HG02571 (cell line): ENCODE results near the gene SELENOS.
A peak's percentile ranks its signal among the peaks of the same experiment; 100 is the strongest.

Experiments used
- ATAC-seq: cut with Tn5 transposase; IDR thresholded peaks from one replicate; pipeline ENCODE4 v1.9.1; 2021; ENCODE audit warnings: mild to moderate bottlenecking, moderate library complexity; ENCODE audit not compliant: unreplicated experiment

The SELENOS gene, protein sequence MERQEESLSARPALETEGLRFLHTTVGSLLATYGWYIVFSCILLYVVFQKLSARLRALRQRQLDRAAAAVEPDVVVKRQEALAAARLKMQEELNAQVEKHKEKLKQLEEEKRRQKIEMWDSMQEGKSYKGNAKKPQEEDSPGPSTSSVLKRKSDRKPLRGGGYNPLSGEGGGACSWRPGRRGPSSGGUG

DNA sequence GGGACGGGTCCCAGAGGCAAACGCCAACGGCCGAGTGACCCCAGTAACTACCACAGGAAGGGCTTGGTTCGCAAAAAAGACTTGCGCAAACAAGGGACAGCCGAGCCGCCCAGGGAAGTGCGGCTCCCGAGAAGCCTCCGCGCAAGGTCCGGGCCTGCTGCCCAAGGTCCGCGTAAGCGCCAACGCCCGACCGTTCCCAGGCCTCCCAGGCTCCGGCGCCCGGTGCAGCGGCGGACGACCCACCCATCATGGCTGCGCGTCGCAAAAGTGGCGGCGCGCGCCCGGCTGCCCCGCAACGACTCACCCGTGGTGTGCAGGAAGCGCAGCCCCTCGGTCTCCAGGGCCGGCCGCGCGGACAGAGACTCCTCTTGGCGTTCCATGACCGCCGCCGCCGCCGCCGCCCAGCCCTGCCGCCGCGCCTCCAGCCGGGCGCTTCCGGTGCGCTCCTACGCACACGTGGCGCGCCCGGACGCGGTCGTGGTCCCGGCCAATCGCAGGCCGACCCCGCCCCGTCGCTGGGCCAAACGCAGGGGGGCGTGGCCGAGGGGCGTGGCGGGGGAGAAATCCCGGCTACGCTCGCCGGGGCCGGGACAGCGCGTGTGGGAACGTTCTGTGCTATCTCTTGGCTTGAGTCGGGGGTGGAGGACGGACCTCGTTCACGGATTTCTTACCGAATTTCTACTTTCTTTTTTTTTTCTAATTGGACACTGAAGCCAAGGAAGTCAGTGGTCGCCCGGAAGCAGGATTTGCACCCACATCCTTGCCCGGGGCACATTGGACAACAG is at the start of gene SELENOS:
Gene SELENOS, minus strand, starts transcription at position 448 of the 785 bp plus-strand sequence. Its CDS starts 68 bp downstream, at position 380.
- ATAC-seq, result peak; percentile 90

GRCh38 chr15:101326462-101327146 is 49.3 kb upstream of the SELENOS start:
- ATAC-seq, result no peak

DNA sequence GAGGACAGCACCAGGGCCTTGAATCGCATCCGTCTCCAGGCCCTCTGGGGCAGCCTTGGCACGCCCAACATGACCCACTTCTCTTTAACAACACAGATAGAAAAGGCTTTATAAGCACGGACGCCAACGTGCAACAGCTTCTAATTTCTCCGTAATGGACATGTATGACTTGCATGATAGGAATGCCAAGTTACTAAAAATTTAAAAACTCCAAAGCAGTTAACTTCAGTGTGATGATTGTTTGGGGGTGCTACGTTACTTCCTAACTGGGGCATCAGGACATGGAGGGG is 48.7 kb upstream of the SELENOS start:
- no peak for ATAC-seq

DNA sequence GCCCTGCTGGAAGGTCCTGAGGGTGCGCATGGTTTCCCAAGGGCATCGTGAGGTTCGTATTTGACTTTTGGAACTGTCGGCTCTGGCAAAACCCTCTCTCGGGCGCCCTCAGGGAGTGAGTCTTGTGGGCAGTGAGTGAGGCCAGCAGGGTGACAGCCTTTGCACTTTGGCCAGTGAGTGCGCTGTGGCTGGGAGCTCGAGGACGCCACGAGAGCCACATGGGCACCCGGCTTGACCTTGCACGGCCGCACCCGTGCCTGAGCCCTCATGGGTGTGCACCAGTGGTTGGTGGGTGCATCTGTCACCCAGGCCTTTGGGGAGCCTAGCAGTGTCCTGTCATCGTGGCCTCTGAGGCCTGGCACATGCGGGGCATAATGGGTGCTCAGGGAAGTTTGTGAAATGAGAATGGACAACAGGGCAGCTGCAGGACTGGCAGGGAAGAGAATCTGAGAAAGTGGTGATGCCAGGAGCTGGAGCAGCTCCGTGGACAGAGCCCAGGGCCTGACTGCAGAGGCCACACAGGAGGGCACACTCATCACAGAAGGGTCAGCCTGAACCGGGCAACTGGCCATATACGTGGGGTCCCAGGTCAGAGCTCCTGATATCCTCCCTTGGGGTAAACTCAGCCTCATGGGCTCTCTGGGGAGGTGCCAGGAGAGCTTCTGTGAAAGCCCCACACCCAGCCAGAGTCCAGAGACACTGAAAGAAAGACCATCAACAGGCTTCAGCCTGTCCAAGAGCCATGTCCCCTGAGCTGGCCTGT is 48.2 kb upstream of the SELENOS start:
- no peak for ATAC-seq

- no peak for ATAC-seq
These were observed 47.4 kb upstream of the SELENOS start for GRCh38 chr15:101324524-101325177.

DNA sequence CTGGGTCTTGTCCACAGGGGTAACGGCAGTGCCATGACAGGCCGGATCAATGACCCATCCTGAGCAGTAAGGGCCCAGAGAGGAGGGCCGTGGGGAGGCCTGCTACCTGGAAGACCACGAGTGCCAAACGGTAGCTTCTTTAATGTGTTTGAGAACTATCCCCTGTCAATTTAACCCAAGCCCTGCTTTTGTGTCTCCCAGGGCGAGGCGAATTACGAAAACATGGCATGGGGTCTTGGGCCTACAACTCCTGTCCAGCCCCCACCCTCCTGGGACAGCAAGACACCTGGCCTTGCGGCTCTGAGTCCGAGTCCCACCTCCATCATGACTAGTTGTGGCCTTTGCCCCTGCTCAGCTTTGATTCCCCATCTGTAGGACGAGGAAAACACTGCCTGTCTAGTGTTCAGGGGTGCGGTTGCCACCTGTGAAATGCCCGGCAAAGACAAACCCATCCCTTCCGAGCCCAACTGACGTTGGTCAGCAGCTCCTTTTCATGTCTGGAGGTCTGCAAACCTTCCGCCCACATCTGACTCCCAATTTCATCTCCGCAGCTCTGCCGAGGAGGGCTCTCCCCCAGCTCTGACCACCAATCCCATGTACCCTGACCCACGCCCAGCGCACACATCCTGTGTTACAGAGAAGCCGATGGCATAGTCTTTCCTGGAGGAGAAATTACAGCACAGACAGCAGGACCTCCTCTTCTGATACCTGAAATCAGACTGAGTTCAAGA is 46.7 kb upstream of the SELENOS start:
- no peak for ATAC-seq

- ATAC-seq, result no peak
These were observed 45.7 kb upstream of the SELENOS start for GRCh38 chr15:101322854-101323477.

- no peak for ATAC-seq
These were observed 44.9 kb upstream of the SELENOS start for GRCh38 chr15:101322016-101322695.

DNA sequence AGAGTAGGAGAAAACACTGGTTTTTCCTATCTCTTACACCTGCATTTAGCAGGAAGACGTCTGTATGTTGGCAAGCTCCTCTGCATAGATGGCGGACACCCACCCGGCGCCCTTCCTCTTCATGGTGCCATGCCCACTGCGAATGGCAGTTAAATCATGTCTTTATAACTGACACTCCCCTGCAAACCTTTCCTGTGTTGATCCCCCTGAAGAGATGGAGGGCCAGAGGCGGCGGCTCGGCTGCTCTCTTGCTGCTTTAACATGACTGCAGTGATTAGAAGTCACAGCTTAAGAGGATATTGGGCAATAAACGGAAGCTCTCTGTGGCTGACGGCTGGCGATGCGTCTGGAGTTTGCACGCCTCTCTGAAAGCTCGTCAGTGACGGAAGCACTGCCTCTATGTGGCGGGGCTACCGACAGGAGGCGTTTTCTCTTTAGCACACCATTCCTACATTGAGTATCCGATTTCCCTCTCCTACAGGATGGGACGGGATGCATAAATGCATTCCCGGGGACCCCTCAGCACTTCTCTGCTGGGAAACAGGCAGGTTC is 43.3 kb upstream of the SELENOS start:
- no peak for ATAC-seq

- ATAC-seq, result no peak
These were observed 41.6 kb upstream of the SELENOS start for GRCh38 chr15:101318839-101319238.

DNA sequence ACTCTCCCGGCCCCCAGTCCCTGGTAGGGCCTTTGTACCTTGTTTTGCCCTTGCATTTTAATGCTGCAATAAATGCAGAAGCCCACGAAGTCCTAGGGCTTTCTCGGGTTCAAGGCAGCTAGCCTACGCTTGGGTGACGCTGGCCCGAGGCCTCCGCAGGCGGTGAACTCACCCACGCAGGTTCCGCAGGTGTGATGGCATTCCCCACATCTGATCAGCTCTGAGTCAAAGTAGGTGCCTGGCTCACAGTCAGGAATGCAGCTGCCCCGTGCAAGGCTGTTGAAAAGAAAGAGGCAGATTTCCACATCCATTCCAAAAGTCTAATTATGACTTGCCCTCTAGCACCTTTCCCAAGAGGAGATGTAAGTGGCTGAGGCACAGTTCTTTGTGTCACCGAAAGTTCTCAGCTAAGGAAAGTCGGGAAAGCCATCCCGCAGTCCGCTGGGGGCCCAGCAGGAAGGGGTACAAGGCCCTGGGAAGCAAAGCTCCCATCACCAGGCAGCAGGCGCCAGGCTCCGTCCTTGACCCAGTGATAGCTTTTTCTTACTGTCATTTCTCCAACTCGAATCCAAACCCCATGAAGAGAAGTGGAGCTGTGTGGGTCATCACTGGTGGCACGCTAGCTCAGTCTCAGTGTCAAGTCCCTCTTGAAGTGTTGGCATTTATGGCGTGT is 41.0 kb upstream of the SELENOS start:
- no peak for ATAC-seq

DNA sequence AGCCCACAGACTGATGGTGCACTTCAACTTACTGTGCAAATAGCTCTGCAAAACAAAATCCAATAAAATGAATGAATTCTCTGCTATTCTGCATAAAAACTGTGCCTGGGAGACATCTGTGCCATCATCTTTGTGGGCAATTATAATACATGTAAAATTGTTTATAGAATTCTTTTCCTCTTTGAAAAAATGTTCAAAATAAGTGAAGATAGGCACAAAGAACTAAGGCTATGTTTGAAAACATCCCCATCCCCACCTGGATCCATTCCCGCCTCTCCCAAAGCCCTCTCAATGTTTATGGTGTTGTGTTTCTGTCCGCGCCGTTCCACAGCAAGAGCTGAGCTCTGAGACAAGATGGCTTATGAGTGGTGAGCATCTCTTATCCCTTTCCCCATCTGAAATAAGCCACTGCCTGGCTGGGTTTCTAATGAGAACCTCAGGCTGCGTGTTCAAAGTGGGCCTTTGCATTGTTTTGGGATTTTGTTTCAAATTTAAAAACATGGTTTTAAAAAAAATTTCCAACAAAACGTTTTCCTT is 40.1 kb upstream of the SELENOS start:
- no peak for ATAC-seq

- ATAC-seq, result no peak
These were observed 39.2 kb upstream of the SELENOS start for GRCh38 chr15:101316529-101316928.

DNA sequence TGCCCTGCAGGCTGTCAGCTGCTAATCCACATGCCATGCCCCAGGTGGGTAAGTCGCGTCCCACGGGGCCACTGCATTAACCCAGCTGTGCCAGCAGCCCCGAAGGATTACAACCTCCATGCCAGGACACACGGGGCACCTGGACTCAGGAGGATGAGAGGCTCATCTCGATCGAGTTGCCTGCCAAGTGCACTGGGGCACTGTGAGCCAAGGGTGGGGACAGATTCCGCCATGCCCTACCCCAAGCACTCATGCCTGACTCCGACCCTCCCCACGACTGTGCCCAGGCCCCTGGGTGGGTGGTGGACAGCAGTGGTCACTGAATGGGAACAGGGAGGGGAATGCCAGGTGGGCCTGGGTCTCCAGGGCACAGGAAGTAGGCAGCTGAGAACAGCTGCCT is 38.5 kb upstream of the SELENOS start:
- no peak for ATAC-seq

- ATAC-seq, result no peak
These were observed 37.2 kb upstream of the SELENOS start for GRCh38 chr15:101314336-101315125.

GRCh38 chr15:101313041-101313761 is 35.9 kb upstream of the SELENOS start:
- ATAC-seq, result no peak

GRCh38 chr15:101310508-101310907 is 33.2 kb upstream of the SELENOS start:
- ATAC-seq, result no peak
